GM21619 (cell line): Measurements from ENCODE around the gene BCL2L13.

Experiments used
- ATAC-seq: cut with Tn5 transposase; IDR thresholded peaks from one replicate; pipeline ENCODE4 v1.9.1; 2021; ENCODE audit not compliant: unreplicated experiment

The BCL2L13 gene

DNA sequence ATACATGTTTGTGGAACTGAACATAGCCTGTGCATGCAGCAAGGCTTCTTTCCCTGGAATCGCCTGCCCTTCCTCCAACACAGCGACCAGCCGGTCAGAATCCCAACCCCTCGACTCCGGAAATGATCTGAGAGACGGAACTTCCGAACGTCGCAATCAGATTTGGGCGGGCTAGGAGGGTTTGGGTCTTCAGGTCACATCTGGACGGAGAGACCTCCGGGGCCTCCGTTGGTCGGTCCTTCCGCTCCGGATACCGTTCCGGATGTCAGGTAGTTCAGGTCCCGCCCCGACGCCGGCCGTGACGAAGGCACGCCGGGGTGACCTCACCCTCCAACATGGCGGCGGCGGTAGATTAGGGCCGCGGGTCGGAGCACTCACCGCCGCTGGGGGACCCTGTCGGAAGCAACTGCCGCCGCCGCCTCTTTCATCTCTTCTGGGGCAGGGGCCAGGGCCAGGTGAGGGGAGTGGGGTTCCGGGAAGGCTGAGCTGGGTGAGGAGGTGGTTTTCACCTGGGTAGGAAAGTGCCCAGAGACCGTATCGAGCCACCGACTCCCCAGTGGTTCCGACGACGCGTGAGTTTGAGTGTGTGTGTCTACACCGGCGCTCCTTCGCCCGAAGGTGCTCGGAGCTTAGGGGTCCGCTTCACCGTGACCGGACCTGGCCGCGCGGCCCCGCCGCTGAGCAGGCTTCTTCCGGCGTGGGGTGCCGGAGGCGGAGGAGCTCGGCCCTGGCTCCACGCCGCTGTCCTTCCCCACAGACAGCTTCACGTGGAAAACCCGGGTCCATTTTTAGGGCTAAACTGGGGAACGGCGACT lies at the start of gene BCL2L13:
Gene BCL2L13, plus strand, starts transcription at position 326 of the 815 bp plus-strand sequence. CDS start 16,955 bp downstream, outside the sequence.
- ATAC-seq = peak; percentile 90

DNA sequence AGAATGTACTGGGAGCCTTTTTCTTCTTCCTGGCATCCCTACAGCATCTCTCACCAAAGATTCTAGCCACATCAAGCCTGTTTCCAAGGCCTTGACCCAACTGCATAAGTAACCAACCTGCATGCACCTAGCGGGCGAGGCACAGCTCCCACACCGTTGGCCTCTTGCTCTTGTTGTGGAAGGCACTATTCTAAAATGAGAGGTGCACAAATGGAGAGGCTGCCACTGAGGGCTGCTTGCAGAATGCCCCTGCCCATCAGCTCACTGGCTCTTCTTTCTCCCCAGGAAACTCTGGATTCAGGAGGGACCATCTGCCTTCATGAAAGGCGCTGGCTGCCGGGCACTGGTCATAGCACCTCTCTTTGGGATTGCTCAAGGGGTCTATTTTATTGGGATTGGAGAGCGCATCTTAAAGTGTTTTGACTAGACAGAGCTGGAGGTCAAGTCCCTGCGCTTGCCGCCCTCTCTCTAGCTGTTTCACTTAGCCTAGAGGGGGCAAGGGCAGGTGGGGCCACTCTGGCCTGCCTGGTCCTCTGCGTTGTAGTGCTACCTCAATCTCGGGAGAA lies 48.7 kb upstream of the BCL2L13 start:
- no peak for ATAC-seq

- no peak for ATAC-seq
These were observed 48.0 kb upstream of the BCL2L13 start for GRCh38 chr22:17590586-17590985.

DNA sequence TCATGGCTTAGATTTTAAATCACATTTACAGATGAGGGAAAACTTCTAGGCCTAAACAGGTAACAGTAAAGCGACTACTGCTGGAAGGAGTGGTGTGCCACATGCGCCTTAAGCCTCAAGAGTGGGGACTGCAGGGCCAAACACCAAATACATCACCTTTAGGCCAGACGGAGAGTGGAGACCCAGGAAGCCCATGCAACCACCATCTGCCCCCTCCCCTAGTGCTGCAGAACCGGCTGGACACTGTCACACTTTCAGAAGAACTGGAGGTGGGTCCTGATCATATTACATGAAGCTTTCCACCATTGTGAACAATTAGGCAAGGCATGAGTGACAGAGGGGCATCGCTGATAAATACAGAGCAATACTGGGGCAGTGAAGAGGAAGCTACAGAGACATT lies 46.4 kb upstream of the BCL2L13 start:
- no peak for ATAC-seq

GRCh38 chr22:17596226-17596625 lies 42.3 kb upstream of the BCL2L13 start:
- no peak for ATAC-seq

DNA sequence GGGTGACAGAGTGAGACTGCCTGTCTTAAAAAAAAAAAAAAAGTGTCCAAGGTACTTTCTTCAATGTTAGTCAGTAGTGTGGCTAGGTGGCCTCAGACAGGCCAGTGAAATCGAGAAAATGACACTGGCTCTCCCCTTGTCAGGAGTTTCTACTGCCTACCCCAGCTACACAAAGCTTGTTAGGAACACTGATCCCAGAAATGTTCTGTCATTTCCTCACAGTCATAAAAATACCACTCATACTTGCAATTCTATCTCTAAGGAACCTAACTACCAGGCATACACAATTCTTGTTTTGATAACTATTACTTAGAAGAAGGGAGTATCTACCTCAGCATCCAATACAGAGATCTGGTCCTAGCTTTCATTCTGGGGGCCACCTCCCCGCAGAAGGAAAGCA lies 41.3 kb upstream of the BCL2L13 start:
- ATAC-seq = no peak

DNA sequence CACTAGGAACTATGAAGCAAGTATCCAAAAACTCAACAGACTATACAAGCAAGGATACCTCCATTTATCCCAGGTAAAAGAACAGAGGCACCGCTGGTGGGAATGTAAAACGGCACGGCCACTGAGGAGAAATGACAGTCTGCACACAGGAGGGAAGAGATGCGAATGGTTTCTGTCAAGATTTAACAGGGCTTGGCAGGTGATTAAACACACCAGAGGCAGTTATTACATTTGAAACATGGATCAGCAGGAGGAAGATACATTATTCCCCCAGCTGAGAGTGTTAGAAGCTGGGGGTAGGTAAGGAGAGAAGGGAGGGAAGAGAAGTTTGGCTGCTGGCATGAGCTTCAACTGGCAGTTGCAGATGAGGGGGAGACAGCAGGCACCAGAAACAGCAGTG lies 40.2 kb upstream of the BCL2L13 start:
- no peak for ATAC-seq

- ATAC-seq = no peak
These were observed 37.5 kb upstream of the BCL2L13 start for GRCh38 chr22:17601031-17601430.

DNA sequence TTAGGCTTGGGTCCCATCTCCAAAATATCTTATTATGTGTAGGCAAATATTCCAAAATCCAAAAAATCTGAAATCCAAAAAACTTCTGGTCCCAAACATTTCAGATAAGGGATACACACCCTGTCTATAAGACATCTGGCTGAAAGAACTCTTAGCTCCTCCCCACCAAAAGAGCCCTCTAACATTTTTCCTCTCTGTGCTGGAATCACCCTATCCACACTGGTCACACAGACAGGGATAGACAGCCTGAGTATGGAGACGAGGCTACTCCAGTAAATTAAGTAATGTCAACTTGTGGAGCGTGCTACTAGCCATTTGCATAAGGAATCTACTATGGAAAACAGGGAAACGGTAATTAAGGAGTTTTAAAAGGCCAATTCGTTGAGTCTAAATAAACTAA lies 34.9 kb upstream of the BCL2L13 start:
- no peak for ATAC-seq

GRCh38 chr22:17606496-17606895 lies 32.1 kb upstream of the BCL2L13 start:
- ATAC-seq = no peak

DNA sequence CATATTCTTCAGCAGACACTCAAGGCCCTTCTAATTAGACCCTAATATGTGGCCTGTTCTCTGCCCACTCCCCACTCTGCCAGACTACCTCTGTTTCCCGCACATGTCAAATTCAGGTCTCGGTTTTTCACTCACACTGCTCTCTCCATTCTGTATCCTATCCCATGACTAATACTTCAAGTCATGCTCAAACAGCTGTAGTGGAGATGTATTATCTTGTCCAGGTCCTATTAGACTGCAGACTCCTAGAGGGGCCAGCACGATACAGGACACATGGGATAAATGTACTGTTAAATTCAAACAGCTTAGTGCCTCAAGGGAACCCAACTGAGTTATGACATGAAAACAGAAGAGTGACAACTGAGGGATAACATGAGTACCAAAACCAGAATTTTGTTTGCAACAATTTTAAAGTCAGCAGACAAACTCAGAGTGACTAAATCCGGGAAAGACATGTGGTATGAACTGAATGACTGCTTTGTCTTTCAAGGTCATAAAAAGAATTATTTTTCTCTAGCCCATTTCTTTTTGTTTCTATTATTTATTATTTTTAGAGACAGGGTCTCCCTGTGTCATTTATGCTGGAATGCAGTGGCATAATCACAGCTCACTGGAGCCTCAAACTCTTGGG lies 30.6 kb upstream of the BCL2L13 start:
- ATAC-seq = no peak

DNA sequence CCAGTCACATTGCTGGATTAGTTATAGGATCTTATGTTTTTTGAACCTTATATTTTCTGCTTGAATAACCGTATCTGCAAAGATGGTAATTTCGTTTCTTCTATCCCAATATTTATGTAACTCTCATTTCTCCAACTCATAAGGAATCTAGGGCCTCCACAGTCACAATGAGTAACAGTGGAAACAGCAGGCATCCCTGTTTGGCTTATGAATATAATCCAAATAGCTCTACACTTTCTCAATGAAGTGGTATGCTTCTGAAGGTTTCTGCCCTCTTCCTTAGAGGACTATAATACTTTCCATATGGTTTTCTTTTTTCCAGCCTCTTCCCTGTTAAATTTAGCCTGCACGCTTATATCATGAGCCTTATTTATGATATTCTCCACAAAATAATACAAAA lies 26.5 kb upstream of the BCL2L13 start:
- ATAC-seq = no peak

- ATAC-seq = no peak
These were observed 25.3 kb upstream of the BCL2L13 start for GRCh38 chr22:17613280-17613679.

DNA sequence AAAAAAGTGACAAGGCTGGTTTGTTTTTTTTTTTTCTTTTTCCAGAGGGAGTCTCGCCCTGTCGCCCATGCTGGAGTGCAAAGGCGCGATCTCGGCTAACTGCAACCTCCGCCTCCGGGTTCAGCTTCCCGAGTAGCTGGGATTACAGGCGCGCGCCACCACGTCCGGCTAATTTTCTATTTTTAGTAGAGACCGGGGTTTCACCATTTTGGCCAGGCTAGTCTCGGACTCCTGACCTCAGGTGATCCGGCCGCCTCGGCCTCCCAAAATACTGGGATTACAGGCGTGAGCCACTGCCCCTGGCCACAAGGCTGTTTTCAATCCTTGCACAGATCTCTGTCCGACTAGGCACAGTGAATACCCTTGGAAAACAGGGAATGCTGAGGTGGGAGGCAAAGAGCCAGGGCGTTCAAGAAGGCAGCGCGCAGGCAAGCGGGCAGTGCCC lies 10.6 kb upstream of the BCL2L13 start:
- no peak for ATAC-seq

- ATAC-seq = peak; percentile 98
These were observed 10.0 kb upstream of the BCL2L13 start, which contains the start of gene ATP6V1E1 for GRCh38 chr22:17628406-17629172. TSS of gene ATP6V1E1 (minus strand) at chr22:17628749. CDS start at chr22:17628635, 114 bp downstream.

- no peak for ATAC-seq
These were observed 9.4 kb upstream of the BCL2L13 start for GRCh38 chr22:17629173-17629489.

DNA sequence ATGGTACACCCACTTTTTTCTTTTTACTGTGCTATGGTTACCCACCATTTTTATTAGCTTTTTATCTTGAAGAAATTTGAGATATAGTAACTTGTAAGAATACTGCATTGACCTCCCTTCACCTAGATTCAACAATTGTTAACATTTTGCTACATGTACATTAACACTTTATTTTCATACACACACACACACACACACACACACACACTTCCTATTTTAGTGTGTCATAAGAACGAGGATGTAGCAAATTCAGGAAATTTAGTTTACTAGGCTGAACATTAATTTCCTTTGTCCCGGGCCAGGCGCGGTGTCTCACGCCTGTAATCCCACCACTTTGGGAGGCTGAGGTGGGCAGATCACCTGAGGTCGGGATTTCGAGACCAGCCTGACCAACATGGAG lies 8.9 kb upstream of the BCL2L13 start:
- no peak for ATAC-seq

DNA sequence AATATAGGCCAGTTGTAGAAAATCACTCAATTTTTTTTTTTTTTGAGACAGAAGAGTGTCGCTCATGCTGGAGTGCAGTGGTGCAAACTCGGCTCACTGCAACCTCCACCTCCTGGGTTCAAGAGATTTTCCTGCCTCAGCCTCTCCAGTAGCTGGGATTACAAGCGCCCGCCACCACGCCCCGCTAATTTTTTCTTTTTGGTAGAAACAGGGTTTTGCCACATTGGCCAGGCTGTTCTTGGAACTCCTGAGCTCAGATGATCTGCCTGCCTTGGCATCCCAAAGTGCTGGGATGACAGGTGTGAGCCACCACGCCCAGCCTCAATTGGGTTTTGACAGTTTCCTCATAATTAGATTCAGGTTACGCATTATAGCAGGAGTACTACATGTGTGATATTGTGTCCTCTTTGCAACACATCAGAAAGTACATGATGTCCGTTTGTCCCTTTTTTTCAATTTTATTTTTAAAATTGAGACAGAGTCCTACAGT lies 7.4 kb upstream of the BCL2L13 start:
- no peak for ATAC-seq

- no peak for ATAC-seq
These were observed 5.2 kb upstream of the BCL2L13 start for GRCh38 chr22:17633217-17633997.

- no peak for ATAC-seq
These were observed 4.6 kb upstream of the BCL2L13 start for GRCh38 chr22:17633998-17634323.

- ATAC-seq = no peak
These were observed 3.9 kb upstream of the BCL2L13 start for GRCh38 chr22:17634696-17635095.
